Fibroblast of lung (primary cell): ENCODE measurements around the gene TBK1. TPM values are rescaled to one million over a fixed set of nuclear protein-coding genes. Genes with fewer than 3 reads are reported as not detected.

Source experiments
- DNase-seq, 2 donors: peaks; one replicate each; pipeline versions ENCODE4 v3.0.0 to v3.0.0-alpha.2; 2010; ENCODE audit warnings: low read depth in 2 of 2
- H2AFZ ChIP-seq: 2 replicates; pipeline ENCODE4 v1.5.1; 2012; ENCODE audit warnings: low read length, control low read depth, inconsistent platforms
- H3K27ac ChIP-seq: 2 replicates; pipeline ENCODE4 v1.5.1; 2011; ENCODE audit warnings: low read length, control low read depth; ENCODE audit not compliant: insufficient read depth
- H3K27me3 ChIP-seq: 2 replicates; pipeline ENCODE4 v1.5.1; 2011; ENCODE audit warnings: mild to moderate bottlenecking, low read length; ENCODE audit not compliant: control insufficient read depth, insufficient read depth
- H3K36me3 ChIP-seq: 2 replicates; pipeline ENCODE4 v1.5.1; 2011; ENCODE audit warnings: low read length; ENCODE audit not compliant: control insufficient read depth, insufficient read depth
- H3K4me1 ChIP-seq: 2 replicates; pipeline ENCODE4 v1.5.1; 2011; ENCODE audit warnings: low read length; ENCODE audit not compliant: control insufficient read depth, insufficient read depth; ENCODE audit errors: extremely low read depth
- H3K4me2 ChIP-seq: 2 replicates; pipeline ENCODE4 v1.5.1; 2011; ENCODE audit warnings: low read length, control low read depth; ENCODE audit not compliant: insufficient read depth; ENCODE audit errors: extremely low read depth
- H3K4me3 ChIP-seq, 4 experiments: fragments of 200-600 bp in 1 of 4; sonication (generic) in 1 of 4; replicated peaks in 1 of 4; 2 replicates each; pipeline ENCODE4 v1.5.1; 2011 to 2016; ENCODE audit warnings: low read length in 4 of 4, low read depth in 3 of 4, mild to moderate bottlenecking in 3 of 4, control low read depth in 2 of 4, inconsistent platforms in 1 of 4, mixed read lengths in 1 of 4; ENCODE audit not compliant: insufficient read depth in 1 of 4; ENCODE audit errors: control extremely low read depth in 1 of 4
- H3K79me2 ChIP-seq: 2 replicates; pipeline ENCODE4 v1.5.1; 2012; ENCODE audit warnings: mild to moderate bottlenecking, low read length, inconsistent platforms; ENCODE audit not compliant: control insufficient read depth, insufficient read depth
- H3K9ac ChIP-seq: 2 replicates; pipeline ENCODE4 v1.5.1; 2011; ENCODE audit warnings: mild to moderate bottlenecking, low read length, control low read depth; ENCODE audit not compliant: insufficient read depth
- H3K9me3 ChIP-seq: 2 replicates; pipeline ENCODE4 v1.5.1; 2012; ENCODE audit warnings: low read depth, low read length; ENCODE audit not compliant: control insufficient read depth, insufficient read depth
- H4K20me1 ChIP-seq: 2 replicates; pipeline ENCODE4 v1.5.1; 2011; ENCODE audit warnings: low read length; ENCODE audit not compliant: control insufficient read depth, insufficient read depth; ENCODE audit errors: extremely low read depth
- EZH2 ChIP-seq: IDR thresholded peaks from 2 replicates; pipeline ENCODE4 v1.5.1; 2012; ENCODE audit warnings: low read length, control low read depth, mild to moderate bottlenecking; ENCODE audit errors: missing control alignments
- polyA plus RNA-seq, 2 donors: library from polyadenylated mRNA; depleted of rRNA in 1 of 2; stranded (reverse) in 1 of 2; unstranded in 1 of 2; fragments of >200 nt; gene quantifications; 2 replicates each; pipeline ENCODE4 v1.2.1, GENCODE V29; 2011 to 2012; ENCODE audit warnings: missing spikeins in 1 of 2
- total RNA-seq: library from RNA; depleted of rRNA; stranded (reverse); fragments of >200 nt; gene quantifications from 2 replicates; pipeline ENCODE4 v1.2.1, GENCODE V29; 2014
- TF ChIP-seq, protein P1 (sequence below), 2 donors: IDR thresholded peaks in 1 of 2; conservative IDR thresholded peaks in 1 of 2; 1 replicate in 1 of 2; 2 replicates in 1 of 2; pipeline ENCODE4 v1.5.1; 2011 to 2012; ENCODE audit warnings: low read length in 2 of 2, control low read depth in 1 of 2, inconsistent platforms in 1 of 2, low read depth in 1 of 2, mild to moderate bottlenecking in 1 of 2

Gene TBK1
- total and polyA plus RNA-seq, 2 donors (not counting 1 experiment from before 2014, with no cell fraction given) = 26.5 to 42.9 TPM

DNA sequence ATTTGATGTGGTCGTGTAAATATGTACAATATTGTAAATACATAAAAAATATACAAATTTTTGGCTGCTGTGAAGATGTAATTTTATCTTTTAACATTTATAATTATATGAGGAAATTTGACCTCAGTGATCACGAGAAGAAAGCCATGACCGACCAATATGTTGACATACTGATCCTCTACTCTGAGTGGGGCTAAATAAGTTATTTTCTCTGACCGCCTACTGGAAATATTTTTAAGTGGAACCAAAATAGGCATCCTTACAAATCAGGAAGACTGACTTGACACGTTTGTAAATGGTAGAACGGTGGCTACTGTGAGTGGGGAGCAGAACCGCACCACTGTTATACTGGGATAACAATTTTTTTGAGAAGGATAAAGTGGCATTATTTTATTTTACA is 49.6 kb downstream of the TBK1 start:
- no peaks in the 10 kb centered on the region for H4K20me1 ChIP-seq
- no peaks in the 10 kb centered on the region for H3K79me2 ChIP-seq
- H3K9me3 ChIP-seq = no peaks in the 10 kb centered on the region
- H3K4me3 ChIP-seq = no peak overlapping the region
- H3K4me2 ChIP-seq = no peak overlapping the region
- H3K9ac ChIP-seq = no peak overlapping the region
- H3K27ac ChIP-seq = no peak overlapping the region
- H3K4me1 ChIP-seq = no peaks in the 10 kb centered on the region
- no peaks in the 10 kb centered on the region for H3K27me3 ChIP-seq
- TF ChIP-seq, protein P1, sequence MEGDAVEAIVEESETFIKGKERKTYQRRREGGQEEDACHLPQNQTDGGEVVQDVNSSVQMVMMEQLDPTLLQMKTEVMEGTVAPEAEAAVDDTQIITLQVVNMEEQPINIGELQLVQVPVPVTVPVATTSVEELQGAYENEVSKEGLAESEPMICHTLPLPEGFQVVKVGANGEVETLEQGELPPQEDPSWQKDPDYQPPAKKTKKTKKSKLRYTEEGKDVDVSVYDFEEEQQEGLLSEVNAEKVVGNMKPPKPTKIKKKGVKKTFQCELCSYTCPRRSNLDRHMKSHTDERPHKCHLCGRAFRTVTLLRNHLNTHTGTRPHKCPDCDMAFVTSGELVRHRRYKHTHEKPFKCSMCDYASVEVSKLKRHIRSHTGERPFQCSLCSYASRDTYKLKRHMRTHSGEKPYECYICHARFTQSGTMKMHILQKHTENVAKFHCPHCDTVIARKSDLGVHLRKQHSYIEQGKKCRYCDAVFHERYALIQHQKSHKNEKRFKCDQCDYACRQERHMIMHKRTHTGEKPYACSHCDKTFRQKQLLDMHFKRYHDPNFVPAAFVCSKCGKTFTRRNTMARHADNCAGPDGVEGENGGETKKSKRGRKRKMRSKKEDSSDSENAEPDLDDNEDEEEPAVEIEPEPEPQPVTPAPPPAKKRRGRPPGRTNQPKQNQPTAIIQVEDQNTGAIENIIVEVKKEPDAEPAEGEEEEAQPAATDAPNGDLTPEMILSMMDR (conservative IDR thresholded peaks at IDR 0.05 in 1 of 2, IDR thresholded peaks at IDR 0.05 in 1 of 2; ENCODE audit: low read depth in 1 of 2, low read length in 2 of 2) = no peak
- no peak for TF ChIP-seq EZH2
- no peak for DNase-seq
- no peak overlapping the region for H2AFZ ChIP-seq
- peaks cover 3% of the 10 kb centered on the region for H3K36me3 ChIP-seq

- H4K20me1 ChIP-seq = no peaks in the 10 kb centered on the region
- no peak for TF ChIP-seq EZH2
- TF ChIP-seq, protein P1 (conservative IDR thresholded peaks at IDR 0.05 in 1 of 2, IDR thresholded peaks at IDR 0.05 in 1 of 2; ENCODE audit: low read depth in 1 of 2, low read length in 2 of 2) = no peak
- DNase-seq = no peak
- no peaks in the 10 kb centered on the region for H3K36me3 ChIP-seq
- H3K9me3 ChIP-seq = no peaks in the 10 kb centered on the region
- no peaks in the 10 kb centered on the region for H3K79me2 ChIP-seq
- H3K4me1 ChIP-seq = no peaks in the 10 kb centered on the region
- H3K9ac ChIP-seq = no peak overlapping the region
- no peak overlapping the region for H2AFZ ChIP-seq
- H3K27ac ChIP-seq = no peak overlapping the region
- H3K4me3 ChIP-seq = no peak overlapping the region
- H3K27me3 ChIP-seq = no peaks in the 10 kb centered on the region
- H3K4me2 ChIP-seq = no peak overlapping the region
Observed at GRCh38 chr12:64506955-64507354, 55.0 kb downstream of the TBK1 start.

- DNase-seq = no peak
- no peak overlapping the region for H3K4me2 ChIP-seq
- TF ChIP-seq EZH2 = no peak
- TF ChIP-seq, protein P1 (conservative IDR thresholded peaks at IDR 0.05 in 1 of 2, IDR thresholded peaks at IDR 0.05 in 1 of 2; ENCODE audit: low read depth in 1 of 2, low read length in 2 of 2) = no peak
- H2AFZ ChIP-seq = no peak overlapping the region
- no peaks in the 10 kb centered on the region for H4K20me1 ChIP-seq
- H3K4me3 ChIP-seq = no peak overlapping the region
- no peaks in the 10 kb centered on the region for H3K36me3 ChIP-seq
- no peaks in the 10 kb centered on the region for H3K27me3 ChIP-seq
- no peaks in the 10 kb centered on the region for H3K79me2 ChIP-seq
- no peak overlapping the region for H3K27ac ChIP-seq
- no peaks in the 10 kb centered on the region for H3K4me1 ChIP-seq
- no peak overlapping the region for H3K9ac ChIP-seq
- no peaks in the 10 kb centered on the region for H3K9me3 ChIP-seq
Observed at GRCh38 chr12:64510667-64511066, 58.7 kb downstream of the TBK1 start.
